ENCODE measurements around the gene SLC29A1.

- TF ChIP-seq, protein P1, sequence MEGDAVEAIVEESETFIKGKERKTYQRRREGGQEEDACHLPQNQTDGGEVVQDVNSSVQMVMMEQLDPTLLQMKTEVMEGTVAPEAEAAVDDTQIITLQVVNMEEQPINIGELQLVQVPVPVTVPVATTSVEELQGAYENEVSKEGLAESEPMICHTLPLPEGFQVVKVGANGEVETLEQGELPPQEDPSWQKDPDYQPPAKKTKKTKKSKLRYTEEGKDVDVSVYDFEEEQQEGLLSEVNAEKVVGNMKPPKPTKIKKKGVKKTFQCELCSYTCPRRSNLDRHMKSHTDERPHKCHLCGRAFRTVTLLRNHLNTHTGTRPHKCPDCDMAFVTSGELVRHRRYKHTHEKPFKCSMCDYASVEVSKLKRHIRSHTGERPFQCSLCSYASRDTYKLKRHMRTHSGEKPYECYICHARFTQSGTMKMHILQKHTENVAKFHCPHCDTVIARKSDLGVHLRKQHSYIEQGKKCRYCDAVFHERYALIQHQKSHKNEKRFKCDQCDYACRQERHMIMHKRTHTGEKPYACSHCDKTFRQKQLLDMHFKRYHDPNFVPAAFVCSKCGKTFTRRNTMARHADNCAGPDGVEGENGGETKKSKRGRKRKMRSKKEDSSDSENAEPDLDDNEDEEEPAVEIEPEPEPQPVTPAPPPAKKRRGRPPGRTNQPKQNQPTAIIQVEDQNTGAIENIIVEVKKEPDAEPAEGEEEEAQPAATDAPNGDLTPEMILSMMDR (IDR thresholded peaks at IDR 0.05), result no peak
- TF ChIP-seq POLR2A (IDR thresholded peaks at IDR 0.05) (no peak), EP300 (IDR thresholded peaks at IDR 0.05) (no peak)
Measured at GRCh38 chr6:44275749-44276648, 52.6 kb downstream of the SLC29A1 start.
